GM18508 (cell line): ENCODE results near the gene CRACDL.

Experiments used
- ATAC-seq: cut with Tn5 transposase; IDR thresholded peaks from one replicate; pipeline ENCODE4 v1.9.1; 2021; ENCODE audit warnings: moderate number of reproducible peaks; ENCODE audit not compliant: insufficient read depth, unreplicated experiment

Gene CRACDL

DNA sequence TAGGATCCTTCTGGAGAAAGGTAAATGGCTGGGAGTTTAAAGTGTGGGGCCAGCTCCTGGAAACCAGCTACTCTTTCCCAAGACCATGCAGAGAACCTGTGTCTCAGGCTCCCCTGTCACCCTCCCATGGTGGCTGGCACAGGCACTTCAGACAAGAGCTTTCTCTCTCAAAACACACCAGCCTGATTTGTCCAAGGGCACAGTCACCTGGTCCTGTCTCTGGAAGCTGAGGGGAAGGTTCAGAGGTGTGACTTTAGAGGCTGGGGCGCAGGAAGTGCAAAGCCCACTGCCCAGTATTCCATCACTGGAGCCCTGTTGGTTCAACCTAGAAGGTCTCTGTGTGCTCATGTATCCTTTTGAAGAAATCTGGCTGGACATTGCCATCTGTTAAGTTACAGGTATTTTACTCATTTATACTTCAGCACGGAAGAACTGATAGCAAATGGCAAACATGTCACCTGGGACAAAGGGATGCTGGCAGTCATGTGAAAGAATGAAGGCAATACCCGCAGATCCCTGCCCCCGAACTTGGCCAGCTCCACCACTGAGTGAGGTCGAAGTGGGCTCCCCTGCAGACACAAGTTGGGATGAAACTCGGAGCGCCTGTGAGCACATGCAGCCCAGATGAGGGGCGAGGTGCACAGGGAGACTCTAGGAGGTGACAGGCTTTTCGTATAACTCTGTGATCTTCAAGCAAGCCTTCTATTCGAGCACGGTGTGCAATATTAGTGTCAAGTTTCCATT is 108.2 kb downstream of the CRACDL start:
- ATAC-seq: no peak

DNA sequence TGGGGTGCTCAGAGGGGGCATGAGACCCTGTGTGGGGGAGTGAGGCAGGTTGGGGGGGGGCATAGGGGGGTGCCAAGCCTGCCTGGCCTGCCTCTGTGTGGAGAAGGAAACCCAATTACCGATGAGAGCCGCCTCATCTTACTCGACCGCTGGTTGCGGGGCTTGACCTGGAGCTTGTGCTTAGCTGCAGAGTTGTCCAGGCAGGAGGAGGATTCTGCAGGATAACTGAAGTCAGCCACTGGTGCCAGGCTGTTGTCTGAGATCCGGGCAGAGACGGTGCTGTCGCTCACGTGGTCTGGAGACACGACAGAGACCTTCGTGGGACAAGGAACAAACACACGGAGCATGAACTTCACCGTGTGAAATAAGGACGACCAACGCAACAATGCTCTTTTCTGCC is 109.2 kb downstream of the CRACDL start:
- no peak for ATAC-seq

DNA sequence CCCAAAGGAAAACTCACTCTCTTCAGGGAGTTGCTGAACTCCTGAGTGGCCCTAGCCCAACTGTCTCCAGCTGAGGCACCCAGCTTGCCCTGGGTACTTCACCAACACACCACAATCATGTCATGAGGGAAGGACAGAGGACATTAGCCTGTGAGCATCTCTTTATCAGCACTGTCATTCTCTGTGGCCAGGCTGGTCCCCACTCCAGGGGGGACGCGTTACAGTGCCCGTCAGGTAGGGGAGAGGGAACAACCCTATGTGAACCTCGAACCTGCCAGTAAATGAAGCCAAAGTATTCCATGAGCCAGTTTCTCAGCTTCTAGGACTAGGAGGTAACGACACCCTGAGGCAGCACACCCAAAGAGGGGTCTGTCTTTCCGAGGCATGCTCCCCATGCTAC is 110.2 kb downstream of the CRACDL start:
- ATAC-seq: no peak

DNA sequence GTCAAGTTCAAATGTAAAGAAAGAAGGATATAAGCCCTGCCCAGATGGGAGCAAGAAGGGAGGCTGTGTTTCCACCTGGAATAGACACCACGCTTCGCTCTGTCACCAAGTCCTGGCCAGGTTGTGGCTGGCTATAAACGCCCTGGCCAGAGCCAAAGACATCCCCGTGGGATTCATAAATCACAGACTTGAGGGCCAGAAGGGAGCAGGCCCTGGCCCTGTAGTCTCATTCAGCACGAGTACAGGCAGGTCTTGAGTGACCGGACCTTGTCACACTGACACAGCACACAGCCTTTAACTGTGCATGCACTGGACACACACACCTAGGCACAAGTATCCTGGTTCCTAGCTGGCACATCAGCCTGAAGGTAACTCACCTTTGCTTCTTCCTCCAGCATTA is 110.6 kb downstream of the CRACDL start:
- no peak for ATAC-seq

DNA sequence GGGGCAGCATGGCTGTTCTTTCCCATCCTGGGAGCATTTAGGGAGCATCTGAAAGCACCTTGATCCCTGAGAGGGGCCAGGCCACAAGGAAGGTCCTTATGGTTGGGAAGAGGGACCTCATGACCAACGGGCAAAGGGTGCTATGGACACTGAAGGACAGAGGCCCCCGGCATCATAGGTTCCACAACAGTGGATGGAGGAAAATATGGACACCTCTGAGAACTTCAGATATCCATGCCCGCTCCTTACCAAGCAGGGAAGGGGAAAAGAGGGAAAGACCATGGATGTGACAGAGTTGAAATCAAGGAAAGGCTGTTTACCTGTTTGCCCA is 111.0 kb downstream of the CRACDL start:
- ATAC-seq: no peak

DNA sequence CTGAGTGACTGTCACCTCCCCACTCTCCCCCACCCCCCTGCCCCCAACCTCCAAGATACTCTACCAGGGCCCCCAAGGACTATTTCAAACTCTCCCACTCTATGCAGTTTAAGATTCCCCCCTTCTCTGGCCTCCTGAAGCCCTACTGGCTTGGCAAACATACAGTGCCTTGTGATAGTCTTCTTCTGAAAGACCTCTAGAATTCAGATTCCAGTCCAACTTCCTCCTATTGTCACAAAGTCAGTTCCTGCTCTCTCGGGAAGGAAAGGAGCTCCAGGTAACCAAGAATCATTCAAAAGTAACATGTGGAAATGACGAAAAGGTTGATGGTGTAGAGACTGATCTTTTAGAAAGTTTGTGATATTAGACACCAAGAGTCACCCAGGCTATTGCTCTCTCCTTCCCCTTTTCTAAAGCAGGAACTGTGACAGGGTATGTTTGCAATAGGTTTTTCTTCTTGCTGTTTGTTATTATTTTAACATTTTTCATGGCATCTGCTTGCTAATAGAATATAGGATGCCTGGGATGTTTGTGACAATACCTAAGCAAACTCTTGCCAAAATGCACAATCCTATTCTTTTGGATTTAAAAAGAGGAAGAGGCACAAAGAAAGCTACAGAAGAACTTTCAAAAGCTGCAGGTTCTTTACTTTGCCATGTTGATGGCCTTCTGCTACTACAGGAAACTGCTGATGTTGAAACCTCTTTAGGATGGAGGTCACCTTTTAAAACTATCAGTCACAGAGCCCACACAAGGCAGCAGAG is 111.6 kb downstream of the CRACDL start:
- ATAC-seq: no peak

DNA sequence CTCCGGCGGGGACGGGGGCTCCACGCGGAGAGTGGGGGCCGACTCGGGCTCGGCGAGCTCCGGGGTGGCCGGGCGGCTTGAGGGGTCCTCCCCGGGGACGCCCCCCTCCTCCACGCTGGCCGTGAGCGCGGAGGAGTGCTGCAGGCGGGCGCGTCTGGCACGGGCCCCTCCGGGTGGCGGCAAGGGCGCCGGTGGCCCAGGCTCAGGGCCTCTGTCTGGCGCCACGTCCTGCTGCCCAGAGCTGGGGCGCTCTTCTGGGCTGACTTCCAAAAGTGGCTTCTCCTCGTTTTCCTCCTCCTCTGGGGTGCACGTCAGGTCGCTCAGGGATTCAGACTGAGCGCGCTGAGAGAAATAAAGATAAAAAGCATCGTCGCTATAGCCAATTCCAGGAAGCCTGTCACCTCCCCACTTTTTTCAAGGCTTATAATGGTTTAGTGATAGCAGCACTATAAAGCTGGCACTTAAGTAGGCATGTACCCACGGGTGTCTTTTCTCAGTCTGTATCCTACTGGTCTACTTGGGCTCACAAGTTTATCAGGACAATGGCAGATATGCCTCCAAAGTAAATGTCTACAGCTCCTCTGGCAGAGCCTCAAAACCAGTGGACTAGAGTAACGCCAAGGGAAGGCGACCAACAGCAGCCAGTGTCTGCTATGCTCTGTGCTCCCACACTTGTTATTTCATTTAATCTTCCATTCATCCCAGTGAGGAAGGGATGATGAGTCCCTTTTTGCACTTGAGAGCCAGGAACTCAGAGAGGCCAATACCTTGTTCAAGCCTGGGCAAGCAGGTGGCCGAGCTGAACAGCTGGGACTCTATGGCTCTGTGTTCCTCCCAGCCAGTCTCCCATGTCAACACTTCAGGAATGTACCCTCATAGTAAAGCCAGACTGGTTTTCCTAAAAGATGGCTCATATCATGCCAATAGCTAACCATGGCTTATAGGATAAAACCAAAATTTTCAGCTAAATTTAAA is 112.5 kb downstream of the CRACDL start:
- no peak for ATAC-seq

DNA sequence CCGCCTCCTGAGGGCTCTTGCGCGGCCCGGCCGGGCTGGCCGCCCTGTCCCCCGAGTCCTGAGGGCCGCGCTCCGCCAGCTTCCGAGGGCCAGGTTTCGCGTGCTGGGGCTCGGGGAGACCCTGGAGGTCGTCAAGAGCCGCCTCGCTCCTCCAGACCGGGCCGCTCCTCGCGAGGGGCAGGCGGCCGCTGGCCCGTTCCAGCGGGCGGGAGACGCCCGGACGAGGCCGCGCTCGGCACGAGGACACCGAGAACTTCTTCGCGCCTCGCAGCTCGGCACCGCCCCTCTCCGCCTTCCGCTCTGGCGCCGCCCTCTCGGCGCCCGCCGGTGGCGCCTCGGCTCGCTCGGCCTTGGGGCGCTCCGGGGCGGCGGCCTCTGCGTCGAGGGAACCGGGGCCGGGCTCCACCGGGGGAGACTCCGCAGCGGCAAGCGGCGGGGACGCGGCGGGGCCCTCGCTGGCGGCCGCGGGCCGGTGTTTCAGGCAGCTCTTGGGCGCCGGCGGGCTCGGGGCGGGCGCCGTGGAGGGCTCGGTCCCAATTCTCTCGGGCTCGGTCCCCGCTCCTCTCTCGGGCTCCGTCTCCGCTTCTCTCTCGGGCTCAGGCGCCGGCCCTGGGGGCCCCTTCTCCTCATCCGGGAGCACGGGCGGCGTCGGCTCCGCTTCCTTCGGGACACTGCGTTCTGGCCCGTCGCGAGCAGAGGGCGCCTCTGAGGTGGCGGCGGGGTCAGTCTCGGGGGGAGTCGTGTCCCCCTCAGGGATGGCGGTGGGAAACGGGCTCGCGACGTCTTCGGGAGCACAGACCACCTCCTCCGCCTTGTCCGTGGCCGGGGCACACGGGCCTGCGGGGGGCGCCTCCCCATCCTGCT is 113.5 kb downstream of the CRACDL start:
- ATAC-seq: no peak

DNA sequence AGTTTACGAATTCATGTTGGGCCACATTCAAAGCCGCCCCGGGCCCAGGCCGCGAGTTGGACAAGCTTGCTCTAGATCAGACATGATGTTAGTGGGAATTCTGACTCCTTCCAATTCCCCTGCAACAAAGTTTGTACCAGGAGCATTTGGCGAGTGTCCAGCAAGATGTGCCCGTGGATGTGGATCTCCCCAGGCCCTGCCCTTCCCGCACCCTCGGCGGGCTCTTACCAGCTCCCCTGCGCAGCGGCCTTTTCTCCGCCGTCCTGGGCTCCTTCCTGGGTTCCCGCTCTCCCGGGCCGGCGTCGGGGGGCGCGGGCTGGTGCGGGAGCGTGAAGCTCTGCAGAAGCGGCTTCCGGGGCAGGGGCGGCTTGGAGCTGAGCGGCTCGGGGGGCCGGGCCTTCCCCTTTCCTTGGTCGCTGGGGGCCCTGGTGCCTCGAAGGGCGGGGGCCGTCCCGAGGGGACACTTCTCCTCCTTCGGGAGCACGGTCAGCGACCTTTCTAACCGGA is 114.3 kb downstream of the CRACDL start:
- no peak for ATAC-seq

DNA sequence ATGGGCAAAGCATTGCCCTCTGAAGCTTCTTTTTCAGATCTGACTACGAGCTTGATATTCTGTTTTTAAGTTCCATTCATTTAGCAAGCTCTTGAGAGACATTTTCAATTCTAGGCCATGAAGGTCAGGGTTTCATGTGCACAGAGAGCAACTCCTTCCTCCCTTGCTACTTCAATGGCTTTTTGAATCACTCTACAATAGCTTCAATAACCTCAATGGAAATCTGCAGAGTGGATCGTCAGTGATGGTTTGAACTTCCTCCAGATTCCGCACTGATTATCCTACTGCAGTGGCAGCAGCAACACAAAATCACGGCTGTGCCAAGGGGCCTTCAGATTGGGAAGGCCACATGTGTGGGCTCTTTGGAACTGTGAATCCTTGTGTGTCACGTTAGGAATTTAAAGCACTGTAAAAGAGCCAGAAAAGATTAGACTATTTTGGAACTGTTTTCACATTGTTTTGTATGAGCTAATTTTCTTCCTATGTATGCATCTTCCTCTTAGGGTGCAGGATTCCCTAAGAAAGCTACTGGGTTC is 116.7 kb downstream of the CRACDL start:
- no peak for ATAC-seq

DNA sequence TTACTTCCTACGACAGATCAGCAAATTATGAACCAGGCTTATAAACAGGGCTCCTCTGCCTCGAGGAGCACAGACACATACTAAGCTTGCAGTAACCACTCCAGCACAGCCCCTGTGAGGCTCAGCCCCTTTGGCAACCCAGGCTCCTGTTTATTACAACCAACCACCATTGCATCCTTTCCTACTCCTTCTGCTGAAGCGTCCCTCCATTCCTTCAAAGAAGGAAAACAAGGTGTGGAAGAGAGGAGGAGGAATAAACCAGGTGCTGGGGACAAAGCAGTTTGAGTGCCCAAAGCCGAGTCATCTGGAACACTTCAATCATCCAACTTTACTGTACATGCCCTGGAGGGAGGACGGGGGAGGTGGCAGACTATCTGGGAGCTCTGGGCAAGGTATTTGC is 117.9 kb downstream of the CRACDL start:
- no peak for ATAC-seq

DNA sequence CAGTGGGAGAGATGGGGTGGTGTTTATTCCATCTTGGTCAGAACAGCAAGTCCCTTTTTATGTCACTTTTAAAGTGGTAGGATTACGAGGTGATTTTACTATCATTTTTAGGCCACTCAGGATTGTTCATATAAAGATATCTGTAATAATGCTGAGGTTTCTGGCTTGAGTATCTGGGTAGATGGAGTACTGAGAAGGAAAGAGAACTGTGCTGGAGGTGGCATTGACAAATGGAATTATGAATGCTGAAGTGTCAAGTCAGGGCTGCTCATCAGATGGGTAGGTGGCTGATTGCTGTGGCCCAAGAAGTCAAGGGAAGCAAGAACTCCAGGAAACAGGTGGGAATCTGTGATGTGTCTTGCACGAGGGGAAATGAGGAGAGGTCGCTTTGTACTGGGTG is 119.7 kb downstream of the CRACDL start:
- no peak for ATAC-seq

DNA sequence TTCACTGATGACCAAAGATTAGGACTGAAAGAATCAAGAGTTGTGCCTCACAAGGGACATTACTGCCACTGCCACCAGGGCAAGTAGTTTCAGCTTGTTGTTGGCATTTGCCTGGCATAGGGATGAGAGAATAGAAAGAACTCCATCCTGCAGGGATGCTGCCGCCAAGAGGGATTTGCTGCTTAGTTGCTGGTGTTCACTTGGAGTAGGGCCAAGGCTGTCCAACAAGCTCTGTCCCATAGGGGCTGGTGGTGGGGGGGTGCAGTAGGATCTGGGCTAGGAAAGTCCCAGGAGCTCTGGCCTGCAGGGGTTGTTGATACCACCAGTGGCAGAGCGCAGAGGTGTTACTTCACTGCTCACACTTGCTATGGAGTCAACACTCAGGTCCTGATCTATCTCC is 120.2 kb downstream of the CRACDL start:
- ATAC-seq: no peak

DNA sequence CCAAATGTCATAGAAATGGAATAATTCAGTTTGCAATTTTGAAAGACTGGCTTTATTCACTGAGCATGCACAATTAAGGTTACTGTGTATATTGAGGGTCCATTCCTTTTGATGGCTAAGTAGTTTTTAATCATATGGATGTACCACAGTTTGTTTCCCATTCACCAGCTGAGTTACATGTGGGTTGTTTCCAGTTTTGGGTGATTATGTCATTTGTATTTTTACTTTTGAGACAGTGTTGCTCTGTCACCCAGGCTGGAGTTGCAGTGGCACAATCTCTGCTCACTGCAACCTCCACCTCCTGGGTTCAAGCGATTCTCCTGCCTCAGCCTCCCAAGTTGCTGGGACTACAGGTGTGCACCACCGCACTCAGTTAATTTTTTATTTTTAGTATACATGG is 124.3 kb downstream of the CRACDL start:
- ATAC-seq: no peak

DNA sequence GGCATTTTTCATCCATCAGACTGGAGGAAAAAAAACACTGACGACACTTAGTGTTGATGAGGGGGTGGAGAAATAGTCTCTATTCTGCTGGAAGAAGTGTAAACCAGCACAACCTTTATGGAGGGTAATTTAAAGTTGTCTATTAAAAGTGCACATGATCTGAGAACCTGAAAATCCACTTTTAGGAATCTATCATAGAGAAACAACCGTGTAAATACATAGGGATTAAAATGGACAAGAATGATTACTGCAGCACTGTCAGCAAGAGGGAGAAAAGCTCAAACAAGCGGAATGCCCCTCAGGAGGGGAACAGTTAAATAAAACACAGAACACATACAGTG is 125.5 kb downstream of the CRACDL start:
- no peak for ATAC-seq

DNA sequence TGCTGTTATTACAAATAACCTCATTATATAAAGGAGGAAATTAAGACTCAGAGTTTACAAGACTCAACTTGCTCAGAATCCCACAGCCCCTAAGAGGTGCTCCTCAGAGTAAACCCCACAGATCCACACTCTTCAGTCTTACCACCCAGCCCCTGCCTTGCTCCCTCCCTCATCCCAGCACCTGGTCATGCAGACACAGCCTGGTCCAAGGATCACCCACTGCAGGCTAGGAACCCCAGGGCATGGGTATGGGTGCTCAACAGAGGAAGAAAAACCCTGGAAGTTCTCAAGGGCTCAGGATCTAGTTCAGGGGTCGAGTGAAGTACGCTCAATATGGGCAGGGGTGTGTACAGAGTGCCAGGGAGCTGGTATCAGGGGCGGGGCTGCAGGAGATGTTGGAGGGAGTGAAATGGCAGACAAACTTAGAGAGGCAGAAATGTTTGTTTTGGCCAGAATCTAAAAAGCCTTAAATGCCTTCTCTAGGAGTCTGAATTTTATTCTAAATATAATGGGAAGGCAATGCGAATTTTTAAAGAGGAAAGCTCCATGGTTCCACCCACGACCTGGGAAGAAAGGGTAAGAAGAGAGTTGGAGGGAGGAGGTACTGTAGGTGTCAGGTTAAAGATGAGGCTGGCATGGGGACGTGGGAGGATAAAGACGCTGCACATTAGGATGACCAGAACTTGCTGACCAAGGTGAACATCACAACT is 126.0 kb downstream of the CRACDL start:
- no peak for ATAC-seq

DNA sequence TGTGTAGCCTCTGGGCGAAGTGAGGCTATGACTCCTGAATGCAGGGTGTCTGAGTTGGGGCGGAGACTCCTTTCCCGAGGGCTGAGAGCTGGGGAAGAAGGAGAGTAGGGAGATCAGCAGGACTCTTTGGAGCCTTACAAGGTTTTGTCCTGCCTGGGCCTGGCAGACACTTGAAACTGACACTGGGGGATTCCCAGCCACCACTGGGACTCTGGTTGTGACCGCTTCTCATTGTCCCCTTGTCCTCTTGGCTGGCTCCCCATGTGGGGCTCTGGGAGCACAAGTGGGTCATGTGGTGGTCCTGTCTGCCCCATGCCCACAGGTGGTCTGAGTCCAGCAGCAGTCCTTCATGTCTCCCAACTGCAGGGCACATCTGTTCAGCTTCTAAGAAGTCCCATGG is 126.9 kb downstream of the CRACDL start:
- no peak for ATAC-seq

DNA sequence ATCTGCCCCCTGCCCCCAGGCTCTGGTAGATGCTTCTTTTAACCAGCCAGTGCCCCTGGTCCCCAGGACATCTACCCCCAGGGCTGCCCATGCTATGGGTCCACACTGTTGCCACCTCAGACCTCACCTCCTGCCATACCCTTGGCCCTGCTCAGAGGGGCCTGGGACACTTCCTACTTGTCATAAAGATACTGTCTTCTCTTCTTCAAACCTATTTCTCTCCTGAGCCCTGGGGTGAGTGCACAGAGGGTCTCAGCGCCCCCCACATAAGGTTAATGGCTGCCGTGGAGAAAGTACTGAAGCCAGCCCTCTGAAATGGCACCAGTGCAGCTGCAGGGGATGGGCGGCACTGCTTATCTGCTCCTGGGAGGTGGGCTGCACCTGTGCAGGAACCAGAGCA is 127.5 kb downstream of the CRACDL start:
- no peak for ATAC-seq

DNA sequence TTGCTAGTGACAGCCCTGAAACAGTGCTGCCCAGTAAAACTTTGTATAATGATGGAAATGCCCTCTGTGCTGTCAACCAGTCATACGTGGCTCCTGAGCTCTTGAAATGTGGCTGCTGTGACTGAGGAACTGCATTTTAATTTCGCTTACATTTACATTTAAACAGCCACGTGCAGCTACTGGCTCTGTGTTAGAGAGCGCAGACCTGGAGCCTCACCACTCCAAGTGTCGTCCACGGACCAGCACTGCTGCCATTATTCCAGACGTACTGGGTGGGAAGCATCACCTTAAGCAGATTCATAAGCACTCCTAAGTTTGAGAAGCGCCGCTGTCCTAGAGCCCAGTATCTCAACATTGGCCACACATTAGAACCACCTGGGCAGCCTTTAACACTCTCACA is 128.1 kb downstream of the CRACDL start:
- no peak for ATAC-seq
